GM18907 (cell line): ENCODE data around the gene ALLC.

ENCODE experiments used
- ATAC-seq: cut with Tn5 transposase; IDR thresholded peaks from one replicate; pipeline ENCODE4 v1.9.1; 2021; ENCODE audit warnings: mild to moderate bottlenecking, moderate library complexity; ENCODE audit not compliant: unreplicated experiment

Gene ALLC

DNA sequence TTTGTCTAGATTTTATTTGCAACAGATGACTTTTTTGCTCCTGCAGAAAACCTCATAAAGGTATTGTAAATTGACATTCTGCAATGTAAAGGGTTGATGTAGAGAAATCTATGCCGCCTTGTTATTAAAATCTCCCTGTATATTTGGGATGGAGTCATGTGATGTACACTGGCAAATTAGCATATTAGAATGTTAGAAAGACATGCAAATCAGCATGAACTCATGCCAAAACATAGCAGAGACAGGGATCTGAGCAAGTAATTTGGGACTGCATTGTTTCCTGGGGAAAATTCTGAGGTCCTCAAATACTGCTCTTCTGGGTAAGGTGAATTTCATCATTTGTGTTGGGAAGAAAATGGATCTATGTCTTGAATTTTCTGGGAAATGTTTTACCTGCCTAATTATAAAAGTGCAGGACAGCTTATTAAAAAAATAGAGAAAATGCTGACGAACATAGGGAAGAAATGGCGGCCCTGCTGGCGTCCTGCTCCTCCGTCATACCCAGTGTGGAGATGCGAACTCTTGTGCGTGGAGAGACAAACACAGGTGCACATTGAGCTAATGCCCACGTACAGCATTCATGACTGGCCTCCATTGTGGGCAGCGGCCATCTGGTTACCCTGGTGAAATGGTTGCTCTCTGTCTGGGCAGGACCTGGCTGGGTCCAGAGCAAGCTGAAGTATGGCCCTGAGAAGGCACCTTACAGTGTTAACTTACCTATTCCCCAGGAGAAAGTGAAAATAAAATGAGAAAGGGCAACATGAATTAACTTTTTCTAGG, 16.3 kb downstream of the ALLC start:
- no peak for ATAC-seq

DNA sequence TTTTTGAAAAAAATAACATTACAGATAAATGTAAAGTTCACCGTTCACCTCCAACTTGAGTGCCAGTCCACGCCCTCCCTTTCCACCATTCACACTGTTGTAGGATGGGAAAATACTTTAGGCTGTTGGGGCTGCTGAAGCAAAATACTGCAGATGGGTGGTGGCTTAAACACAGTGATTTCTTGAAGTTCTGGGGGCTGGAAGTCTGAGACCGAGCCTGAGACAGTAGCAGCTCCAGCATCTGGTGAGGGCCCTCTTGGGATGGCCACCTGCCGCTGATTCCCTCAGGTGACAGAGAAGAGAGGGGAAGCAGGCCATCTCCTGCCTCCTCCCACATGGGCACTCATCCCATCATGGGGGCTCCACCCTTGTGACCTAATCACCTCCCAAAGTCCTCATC, 17.7 kb downstream of the ALLC start:
- ATAC-seq = no peak

GRCh38 chr2:3677436-3677835, 19.4 kb downstream of the ALLC start:
- no peak for ATAC-seq

GRCh38 chr2:3678212-3678611, 20.2 kb downstream of the ALLC start:
- ATAC-seq = no peak

DNA sequence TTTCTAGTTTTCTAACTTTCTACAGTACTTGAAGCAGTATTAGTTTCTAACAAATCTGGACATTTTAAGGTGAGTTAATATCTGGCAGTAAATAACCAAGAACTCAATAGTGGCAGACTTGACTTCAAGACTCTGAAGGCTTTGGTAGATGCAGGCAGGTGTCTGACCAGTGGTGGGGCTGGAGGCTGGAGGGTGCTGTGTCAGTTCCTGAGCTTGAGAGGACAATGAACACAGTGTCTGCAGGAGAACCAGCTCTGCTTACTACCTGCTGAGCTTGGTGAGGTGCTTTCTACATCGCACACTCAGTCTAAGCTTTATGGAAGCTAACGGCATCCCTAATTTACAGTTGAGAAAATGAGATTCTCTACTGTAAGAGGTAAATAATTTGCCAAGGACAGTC, 21.2 kb downstream of the ALLC start:
- no peak for ATAC-seq

GRCh38 chr2:3679616-3680393, 21.8 kb downstream of the ALLC start:
- no peak for ATAC-seq

DNA sequence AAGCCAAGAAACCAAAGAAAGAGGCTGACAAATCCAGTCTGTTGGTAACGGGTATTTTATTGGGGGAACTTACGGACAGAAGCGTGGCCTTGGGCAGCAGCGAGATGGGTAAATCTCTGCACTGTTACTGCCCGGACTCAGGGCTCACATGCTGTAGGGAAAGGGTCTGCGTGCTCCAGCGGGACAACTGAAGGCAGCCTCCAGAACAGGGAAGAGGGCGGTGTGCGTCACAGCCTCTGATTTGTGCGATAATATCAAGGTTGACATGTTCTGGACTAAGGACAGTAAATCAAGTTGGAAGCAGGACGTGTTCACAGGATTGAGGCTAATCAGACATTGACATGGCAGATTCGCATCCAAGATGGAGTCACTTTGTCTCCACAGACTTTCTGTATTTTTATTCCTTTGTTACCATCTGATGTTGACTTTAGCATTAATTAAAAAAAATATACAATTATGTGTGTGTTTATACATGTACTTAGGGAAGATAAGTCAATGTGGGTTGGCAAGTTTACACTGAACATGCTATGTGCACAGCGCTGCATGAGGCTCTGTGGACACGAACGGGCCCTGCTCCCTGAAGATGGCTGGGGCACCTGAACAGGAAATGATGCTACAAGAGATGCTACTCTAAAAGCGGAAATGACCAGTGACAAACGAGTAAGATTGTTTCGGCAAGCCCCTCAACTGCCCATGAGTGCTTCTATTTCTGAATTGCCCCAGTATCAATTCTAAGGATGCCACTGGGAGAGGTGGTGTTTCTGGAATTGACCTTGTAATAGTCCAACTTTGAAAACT, 22.7 kb downstream of the ALLC start:
- no peak for ATAC-seq

DNA sequence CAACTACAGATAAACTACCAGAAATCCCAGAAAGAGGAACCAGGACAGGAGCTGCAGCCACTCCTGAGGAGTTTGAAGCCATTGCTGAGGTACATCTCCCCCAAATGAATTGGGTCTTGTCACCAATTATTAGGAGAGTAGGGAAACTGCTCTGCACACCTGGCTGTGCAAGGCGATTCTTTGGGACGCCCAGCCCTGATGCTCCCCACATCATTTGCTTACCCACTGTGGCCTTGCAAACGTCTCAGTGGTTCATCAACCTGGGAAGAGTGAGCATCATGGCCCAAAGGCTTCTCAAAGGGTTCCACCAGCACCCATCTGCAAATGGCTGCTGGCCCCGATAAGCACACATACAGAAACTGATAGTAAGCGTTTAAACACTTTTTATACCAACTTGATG, 23.6 kb downstream of the ALLC start:
- no peak for ATAC-seq

- no peak for ATAC-seq
Observed at GRCh38 chr2:3682811-3683210, 24.8 kb downstream of the ALLC start.

- no peak for ATAC-seq
Observed at GRCh38 chr2:3683748-3684454, 25.9 kb downstream of the ALLC start.

DNA sequence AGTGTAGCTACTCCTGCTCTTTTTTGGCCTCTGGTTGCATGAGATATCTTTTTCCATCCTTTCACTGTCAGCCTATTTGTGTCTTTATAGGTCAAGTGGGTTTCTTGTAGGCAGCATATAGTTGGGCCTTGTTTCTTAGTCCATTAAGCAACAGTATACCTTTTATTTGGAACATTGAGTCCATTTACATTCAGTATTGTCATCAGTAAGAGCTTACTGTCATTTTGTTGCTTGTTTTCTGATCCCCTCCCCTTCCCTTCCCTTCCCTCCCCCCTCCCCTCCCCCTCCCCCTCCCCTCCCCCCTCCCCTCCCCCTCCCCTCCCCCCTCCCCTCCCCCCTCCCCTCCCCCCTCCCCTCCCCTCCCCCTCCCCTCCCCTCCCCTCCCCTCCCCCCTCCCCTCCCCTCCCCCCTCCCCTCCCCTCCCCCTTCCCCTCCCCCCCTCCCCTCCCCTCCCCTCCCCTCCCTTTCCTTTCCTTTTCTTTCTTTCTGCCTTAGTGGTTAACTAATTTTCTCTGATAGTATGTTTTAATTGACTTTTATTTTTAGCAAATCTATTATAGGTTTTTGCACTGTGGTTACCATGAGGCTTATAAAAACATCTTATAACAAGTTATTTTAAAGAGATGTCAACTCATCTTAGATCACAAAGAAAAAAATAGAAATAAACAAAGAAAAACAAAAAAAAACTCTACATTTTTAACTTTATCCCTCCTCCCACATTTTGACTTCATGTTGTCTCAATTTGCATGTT, 32.2 kb downstream of the ALLC start:
- ATAC-seq = no peak

GRCh38 chr2:3692375-3692774, 34.4 kb downstream of the ALLC start:
- no peak for ATAC-seq

DNA sequence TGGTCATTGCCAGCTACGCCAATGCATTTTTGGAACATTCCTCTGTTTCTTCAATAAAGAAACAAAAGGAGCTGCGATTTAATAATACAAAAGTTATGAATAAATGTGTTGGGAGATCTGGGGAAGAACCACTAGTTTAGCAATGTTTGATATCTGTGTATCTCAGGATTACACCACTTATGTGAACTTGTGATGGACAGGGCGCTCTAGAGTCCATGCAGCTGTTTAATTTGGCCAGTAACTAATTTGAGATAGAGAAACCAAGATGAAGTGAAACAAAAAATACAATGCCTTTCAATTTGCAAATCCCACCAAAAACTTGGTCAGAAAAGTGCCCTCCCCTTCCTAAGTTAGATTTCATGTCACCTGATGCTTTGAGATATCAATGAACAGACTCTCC, 38.5 kb downstream of the ALLC start:
- no peak for ATAC-seq

DNA sequence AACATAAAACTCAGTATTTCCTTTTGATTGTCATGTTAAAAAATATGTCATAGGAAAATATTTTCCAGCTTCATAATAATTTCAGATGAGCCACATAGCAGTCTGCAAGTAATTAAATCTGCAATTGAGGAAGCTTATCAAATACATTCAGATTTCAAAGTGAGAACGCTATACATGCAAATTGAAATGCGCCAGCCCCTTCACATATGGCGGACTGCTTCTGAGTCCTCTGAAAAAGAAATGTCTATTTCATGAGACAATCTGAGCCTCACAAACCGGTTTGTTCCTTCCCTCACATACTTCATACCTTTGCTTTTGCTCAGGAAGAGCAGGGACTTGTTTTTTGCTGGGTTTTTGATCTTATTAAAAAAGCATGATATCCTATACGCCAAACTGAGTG, 43.1 kb downstream of the ALLC start:
- no peak for ATAC-seq

- no peak for ATAC-seq
Observed at GRCh38 chr2:3703236-3703756, 45.3 kb downstream of the ALLC start, which contains the start of gene DCDC2C. Gene DCDC2C (plus strand): TSS chr2:3703575. CDS start chr2:3703752, 177 bp downstream.

- ATAC-seq = no peak
Observed at GRCh38 chr2:3703757-3704355, 45.9 kb downstream of the ALLC start.

DNA sequence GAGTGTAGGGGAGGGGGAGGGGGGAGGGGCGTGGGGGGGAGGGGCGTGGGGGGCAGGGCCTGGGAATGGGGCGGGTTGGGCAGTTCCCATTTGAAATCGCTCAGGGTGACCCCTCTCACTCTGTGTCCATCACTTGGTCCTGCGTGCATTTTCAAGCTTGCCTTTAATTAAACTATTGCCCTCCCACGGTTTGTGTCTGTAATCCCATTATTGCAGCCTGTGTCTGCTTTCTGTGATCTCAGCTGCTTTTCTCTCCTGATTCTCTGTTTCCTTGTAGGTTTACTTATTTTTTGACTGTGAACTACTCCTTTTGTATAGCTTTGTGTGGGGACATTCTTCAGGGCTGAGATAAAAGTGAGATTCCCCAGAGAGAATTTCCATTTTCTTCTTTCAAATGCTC, 46.7 kb downstream of the ALLC start:
- no peak for ATAC-seq

GRCh38 chr2:3705782-3706181, 47.8 kb downstream of the ALLC start:
- ATAC-seq = no peak

- ATAC-seq = no peak
Observed at GRCh38 chr2:3706892-3707291, 48.9 kb downstream of the ALLC start.

DNA sequence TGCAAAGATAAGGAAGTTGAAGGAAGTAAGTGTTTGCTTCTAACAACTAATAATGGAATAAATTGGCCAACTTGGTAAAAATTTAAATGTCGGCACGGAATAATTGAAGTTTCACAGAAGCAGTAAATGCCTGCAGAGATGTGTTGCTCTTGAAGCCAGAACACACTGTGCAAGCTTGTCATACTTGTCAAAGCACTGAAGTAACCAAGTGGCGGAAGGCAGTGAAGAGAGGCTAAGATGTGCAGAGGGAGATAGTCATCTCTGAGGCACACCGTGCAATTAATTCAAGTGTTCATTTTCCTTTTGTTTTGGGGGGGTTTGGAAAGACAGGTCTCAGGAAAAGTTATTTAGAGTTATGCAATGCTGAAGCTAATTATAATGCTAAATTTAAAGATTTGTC, 50.6 kb downstream of the ALLC start:
- ATAC-seq = no peak
